GM08714 (cell line): ENCODE measurements around the gene PCNA.

Source experiments
- H3K4me3 ChIP-seq: fragments of 200-500 bp; sonication (Bioruptor generic); 2 replicates; pipeline ENCODE4 v1.5.1; 2014; ENCODE audit warnings: mild to moderate bottlenecking, low read length, inconsistent platforms
- ZNF274 ChIP-seq: IDR thresholded peaks from 2 replicates; pipeline ENCODE4 v1.6.1; 2012; ENCODE audit warnings: mild to moderate bottlenecking, low read depth, low read length

Gene PCNA

DNA sequence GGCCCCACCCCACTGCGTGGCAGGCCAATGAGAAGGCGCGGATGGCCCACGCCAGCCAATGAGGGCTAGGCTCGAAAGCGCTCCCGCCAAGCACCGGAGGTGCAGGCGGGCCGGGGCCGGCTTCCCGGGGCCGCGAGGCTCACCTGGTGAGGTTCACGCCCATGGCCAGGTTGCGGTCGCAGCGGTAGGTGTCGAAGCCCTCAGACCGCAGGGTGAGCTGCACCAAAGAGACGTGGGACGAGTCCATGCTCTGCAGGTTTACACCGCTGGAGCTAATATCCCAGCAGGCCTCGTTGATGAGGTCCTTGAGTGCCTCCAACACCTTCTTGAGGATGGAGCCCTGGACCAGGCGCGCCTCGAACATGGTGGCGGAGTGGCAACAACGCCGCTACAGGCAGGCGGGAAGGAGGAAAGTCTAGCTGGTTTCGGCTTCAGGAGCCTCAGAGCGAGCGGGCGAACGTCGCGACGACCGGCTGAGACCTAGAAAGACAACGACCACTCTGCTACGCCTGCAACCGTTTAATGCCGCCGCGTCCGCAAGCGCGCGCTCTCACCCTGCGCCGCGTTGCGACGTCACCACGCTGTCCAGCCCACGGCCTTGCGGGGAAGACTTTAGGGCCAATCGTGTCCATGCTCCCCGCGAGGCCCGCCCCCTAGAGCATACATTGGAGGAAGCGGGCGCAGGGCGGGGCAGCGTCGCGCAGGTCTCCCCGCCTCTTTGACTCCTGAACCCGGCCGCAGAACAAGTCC is at the start of gene PCNA:
Gene PCNA (minus strand): TSS at position 524 of the 750 bp plus-strand sequence. CDS start 160 bp downstream, at position 364.
- peak within 1 kb of the TSS; percentile 99 for H3K4me3 ChIP-seq
- TF ChIP-seq ZNF274: no peak

DNA sequence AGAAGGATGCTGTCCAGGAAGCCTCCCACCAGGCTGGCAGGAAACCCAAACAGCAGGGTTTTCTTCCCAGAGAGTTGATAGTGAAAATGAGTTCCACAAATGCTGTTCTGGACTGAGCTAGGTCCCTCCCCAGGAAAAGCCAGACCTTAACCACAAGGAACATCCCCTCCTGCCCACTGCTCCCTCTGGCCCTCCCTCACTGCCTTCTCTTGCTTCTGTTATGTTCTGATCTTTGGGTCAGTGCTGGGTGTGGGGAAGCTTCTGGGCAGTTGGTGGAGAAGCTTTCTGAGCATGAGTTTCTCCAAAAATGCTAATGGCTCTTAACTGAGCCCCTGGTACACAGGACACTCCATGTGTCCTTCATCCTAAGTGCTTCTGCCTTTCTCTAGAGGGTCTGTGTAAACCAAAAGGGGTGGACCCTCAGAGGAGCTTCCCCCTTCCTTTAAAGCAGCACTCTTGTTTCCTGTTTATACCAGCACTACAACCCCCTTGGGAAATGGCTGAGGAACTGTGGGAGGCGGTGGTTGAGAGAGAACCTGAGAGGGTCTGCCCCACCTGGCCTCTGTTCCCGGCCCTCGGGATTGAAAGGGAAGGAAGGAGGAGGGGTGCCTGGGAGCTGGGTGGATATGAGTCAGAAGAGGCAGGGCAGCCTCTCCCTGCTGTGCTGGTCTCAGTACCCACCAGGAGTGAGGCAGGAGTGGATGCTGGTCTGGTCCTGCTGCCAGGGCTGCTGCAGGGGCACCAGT is 49.1 kb upstream of the PCNA start:
- TF ChIP-seq ZNF274: no peak

DNA sequence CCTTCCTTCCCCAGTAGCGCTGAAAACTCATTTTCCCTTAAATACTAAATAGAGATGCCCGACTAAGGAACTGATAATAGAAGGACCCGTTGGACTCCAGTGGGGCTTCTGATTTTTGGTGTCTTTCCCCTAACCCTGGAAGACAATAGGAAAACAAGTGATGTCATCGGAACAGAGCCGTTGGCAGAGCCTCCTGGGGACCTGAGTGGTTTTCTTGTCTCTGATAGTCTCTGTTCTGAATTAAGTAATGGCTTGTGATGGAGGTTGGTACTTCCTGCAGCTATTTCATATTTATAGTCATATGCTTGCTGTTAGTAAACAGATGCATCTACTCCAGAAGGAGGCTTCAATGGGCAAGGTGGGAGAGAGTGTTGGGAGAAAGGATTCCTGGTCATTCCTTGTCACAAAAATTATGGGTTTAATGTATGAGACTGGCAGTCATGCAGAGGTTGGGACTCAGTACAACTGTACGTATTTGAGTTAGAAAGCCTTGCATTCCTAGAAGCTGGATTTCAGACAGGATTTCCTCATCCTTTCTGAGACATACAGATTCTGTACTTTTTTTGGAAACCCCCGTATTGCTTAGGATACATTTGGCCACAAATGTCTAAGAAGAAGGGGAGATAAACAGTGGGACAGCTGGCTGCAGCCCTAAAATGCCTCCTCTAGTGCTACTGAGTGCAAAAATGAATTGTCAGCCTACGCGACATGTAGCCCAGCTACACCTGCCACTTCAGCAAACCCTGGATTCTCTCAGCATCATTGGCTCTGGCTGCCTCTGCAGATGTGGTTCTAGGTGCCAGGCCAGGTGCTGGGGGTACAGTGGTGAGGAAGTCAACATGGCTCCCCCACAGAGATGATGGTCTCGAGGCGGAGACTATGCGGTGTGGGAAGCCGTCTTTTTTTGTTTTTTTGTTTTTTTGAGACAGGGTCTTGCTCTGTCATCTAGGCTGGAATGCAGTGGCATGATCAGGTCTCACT is 45.2 kb upstream of the PCNA start:
- TF ChIP-seq ZNF274: no peak
- no peak overlapping the region for H3K4me3 ChIP-seq

More for the DNA sequence above, 49.1 kb upstream of the PCNA start:
- H3K4me3 ChIP-seq: no peak overlapping the region

DNA sequence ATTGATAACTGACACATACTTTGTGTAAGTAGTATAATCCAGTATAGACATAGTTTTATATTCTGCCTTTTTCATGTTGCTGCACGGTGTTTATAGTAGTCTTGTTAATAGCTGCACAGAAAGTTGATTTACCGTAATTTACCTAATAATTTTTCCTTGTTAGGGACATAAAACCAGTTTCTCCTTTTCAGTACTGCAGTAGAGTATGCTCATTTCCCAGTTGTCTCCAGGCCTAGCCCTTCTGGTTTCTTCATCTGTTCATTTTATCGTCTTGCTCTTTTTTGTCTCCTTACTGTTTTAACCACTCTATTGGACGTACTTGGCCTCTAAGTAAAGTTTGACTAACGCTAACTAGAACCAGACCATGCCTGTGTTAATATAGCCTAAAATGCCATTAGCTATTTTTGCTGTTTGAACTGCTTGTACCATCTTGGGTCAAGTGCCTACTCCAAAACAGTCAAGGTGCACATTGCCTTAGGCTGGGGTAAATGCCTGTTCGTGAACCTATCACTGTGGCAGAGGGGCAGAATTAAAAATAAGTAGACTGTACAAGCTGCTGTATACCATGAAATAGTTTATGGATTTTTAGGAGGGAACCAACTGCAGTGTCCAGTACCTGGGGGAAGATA is 41.9 kb upstream of the PCNA start:
- no peak overlapping the region for H3K4me3 ChIP-seq
- TF ChIP-seq ZNF274: no peak

DNA sequence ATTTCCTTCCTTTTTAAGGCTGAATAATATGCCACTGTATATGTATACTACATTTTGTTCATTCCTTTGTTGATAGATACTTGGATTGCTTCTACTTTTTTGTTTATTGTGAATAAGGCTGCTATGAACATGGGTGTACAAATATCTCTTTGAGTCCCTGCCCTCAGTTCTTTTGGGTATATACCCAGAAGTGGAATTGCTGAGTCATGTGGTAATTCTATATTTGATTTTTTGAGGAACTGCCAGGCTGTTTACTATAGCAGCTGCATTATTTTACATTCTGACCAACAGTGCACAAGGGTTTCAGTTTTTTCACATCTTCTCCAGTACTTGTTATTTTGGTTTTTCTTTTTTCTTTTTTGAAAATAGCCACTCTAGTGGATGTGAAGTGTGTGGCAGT is 41.1 kb upstream of the PCNA start:
- no peak overlapping the region for H3K4me3 ChIP-seq
- no peak for TF ChIP-seq ZNF274

DNA sequence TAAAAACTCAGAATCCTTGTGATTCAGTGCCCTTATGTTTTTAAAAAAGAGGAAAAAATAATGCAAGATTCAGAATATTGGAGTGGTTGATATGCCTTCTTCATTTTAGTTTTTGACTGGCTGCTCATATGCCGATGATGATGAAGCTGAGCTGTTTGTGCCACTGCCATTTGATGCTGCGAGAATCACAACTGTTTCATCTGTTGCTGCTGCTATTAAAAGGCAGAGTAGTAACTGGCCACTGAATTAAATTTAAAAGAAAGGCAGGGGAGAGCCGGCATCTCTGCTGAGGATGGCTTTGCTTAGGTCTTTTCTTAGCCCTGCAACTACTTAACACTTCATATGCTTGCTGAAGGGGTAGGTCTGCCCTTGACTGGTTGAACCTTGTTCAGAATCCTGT is 40.2 kb upstream of the PCNA start:
- no peak for TF ChIP-seq ZNF274
- no peak overlapping the region for H3K4me3 ChIP-seq

DNA sequence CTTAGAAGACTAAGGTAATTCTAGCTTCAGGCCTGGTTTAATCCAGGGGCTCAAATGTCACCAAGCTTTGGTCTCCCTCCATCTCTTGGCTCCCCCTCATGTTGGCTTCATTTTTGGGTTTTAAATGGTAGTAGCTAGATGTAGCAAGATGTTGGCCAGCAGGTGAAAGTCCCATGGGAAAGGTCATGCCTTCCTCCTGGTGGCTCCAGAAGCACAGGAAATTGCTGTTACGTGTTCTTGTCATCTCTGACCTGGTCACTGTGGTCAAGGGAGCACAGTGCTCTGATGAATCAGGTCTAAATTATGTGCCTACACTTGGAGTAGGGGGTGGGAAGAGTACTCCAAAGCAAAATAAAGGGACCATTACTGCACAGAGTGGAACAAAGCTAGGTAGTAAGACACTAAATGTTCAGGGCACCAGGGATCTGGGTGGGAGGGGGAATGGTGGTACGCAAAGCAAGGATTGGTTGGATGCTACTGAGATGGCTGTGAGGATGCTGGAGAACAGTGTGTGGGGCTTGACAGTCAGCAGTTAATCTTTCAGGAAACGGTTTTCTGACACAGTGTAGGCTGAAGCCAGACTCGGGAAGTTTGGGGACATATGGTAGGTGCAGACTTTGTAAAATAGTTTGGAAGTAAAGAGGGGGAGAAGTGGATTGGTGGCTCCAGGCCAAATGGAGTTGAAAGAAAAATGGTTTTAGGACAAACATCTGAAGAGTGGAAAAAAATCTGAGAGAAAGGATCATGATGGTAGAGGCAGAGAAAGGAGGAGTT is 37.1 kb upstream of the PCNA start:
- no peak for TF ChIP-seq ZNF274
- H3K4me3 ChIP-seq: no peak overlapping the region

DNA sequence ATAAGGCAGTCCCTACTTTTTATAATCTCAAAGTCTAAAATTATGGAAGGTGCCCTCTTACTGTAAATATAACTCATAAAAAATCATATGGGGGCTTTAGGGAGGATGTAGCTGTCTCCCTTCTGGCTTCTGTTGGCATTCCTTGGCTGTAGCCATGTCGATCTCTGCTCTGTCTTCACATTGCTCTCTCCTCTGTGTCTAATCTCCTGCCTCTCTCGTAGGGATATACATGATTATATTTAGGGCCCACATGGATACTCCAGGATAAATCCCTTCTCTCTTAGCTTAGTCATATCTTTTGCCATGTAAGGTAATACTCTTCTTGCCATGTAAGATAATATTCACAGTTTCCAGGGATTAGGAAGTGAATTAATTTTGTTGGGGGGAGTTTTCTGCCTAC is 35.6 kb upstream of the PCNA start:
- no peak for TF ChIP-seq ZNF274

DNA sequence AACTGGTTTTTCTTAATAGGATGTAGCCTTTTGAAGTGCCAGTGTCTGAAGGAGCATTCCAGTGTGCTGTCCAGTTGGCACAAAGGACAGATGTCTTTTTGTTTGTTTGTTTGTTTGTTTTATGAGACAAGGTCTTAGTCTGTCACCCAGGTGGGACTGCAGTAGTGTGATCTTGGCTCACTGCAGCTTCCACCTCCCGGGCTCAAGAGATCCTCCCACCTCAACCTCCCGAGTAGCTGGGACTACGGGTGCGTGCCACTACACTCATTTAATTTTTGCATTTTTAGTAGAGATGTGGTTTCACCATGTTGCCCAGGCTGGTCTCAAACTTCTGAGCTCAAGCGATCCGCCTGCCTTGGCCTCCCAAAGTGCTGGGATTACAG is 34.8 kb upstream of the PCNA start:
- H3K4me3 ChIP-seq: no peak overlapping the region
- no peak for TF ChIP-seq ZNF274

More for the DNA sequence above, 35.6 kb upstream of the PCNA start:
- no peak overlapping the region for H3K4me3 ChIP-seq

DNA sequence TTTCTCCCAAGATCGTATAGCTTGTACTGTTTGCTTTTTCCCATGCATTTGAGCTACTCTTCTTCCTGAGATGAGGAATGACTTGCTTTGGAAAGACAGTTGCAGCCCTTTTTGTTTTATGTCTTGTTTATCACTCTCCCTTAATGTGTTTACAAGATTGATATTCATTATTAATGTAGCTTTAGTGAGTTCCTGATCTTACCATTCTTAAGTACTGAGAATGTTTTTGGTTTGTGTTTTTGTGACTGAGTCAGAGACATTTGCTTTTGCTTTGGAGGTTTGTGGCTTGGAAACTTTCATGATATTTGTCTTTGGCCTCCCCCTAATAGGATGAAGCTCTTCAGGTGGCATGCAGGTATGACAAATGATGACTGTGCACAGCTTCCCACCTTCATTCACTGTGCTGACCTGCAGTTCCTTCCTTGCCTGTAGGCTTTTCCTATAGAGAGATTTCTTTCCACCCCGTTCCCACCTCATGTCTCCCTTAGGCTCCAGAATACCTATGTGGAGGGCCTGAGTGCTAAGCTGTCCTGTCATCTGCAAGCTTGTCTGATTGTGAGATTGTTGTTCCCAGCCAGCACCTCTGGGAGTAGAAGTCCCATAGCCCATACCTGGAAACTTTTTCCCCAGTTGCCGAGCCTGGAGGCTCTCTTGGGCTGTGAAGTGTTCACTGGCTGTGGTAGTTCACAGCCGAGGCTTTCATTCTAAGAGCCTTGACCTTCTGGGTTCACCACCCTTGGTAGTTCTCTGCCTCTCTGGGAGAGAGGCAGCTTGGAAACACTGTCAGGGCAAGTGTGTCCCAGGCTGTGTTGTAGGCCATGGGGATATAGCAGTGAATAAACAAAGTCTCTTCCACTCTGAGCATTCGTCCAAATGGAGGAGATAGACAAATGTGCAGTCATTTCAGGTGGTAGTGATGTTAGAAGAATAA is 34.1 kb upstream of the PCNA start:
- H3K4me3 ChIP-seq: no peak overlapping the region
- no peak for TF ChIP-seq ZNF274

DNA sequence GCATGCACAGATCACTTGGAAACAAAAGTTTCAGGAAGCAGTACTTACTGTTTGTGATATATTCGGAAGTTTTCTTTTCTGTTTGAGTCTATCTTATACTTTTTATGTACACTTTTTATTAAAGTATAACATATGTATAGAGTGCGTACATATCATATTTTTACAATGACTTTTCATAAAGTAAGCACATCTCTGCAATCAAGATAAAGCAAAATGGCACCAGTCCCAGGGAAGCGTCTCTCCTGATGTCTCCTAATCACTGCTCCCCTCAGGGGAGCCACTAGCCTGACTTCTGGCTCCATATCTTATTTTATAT is 33.4 kb upstream of the PCNA start:
- no peak for TF ChIP-seq ZNF274
- H3K4me3 ChIP-seq: no peak overlapping the region
